Pancreas (tissue), 10 donors: ENCODE measurements around the gene ADAMTS9. TPM values are rescaled to one million over a fixed set of nuclear protein-coding genes. Genes with fewer than 3 reads are reported as not detected.

Experiments used
- ATAC-seq, 4 donors: fragments of 200-7000 bp; cut with Tn5 transposase; one replicate each; pipeline versions ENCODE4 v1.8.0 to v1.9.1; 2020; ENCODE audit warnings: mild to moderate bottlenecking in 4 of 4, moderate library complexity in 4 of 4
- DNase-seq, 6 donors: peaks; one replicate each; pipeline ENCODE4 v3.0.0-alpha.2; 2020
- FAIRE-seq: peaks from 2 replicates; lab custom pipeline; 2012; peaks lifted over from hg19 to GRCh38; lab: Jason Lieb, UNC
- H3K27ac ChIP-seq, 4 donors: fragments of 200-600 bp; sonication (generic); 1 replicate in 3 of 4; 2 replicates in 1 of 4; pipeline versions ENCODE4 v1.5.0 to v1.8.0; 2020
- H3K27me3 ChIP-seq, 4 donors: fragments of 200-600 bp; one replicate each; pipeline ENCODE4 v1.8.0; 2021
- H3K36me3 ChIP-seq, 3 donors: fragments of 200-600 bp; sonication (generic) in 1 of 3; one replicate each; pipeline versions ENCODE4 v1.5.0 to v1.8.0; 2020 to 2021
- H3K4me1 ChIP-seq, 3 donors: fragments of 200-600 bp; one replicate each; pipeline ENCODE4 v1.8.0; 2021
- H3K4me3 ChIP-seq, 4 donors: fragments of 200-600 bp; sonication (generic) in 2 of 4; one replicate each; pipeline versions ENCODE4 v1.5.0 to v1.8.0; 2020 to 2021
- H3K9me3 ChIP-seq, 4 donors: fragments of 200-600 bp; one replicate each; pipeline ENCODE4 v1.8.0; 2021
- WGBS, 2 donors: extraction: QIAGEN DNeasy Blood & Tissue Kit; methylation state at CpG; one replicate each; pipeline ENCODE4 v1.1.7; 2013; 5-methylcytosine and 5-hydroxymethylcytosine counted together
- intact Hi-C, 3 donors: fragments of 100-400 bp; cut with DNase I; formaldehyde crosslinking; loops; one replicate each; pipeline versions ENCODE4 v1.11.1 to v1.14.2; 2022
- polyA plus RNA-seq, 2 donors: library from polyadenylated mRNA; stranded (reverse); fragments of 200-250 nt; gene quantifications; one replicate each; pipeline ENCODE4 v1.2.3, GENCODE V29; 2013
- total RNA-seq, 6 donors: library from RNA; stranded (reverse); fragmentation: NEBNext Ultra II Directional in 4 of 6; extraction: Animal tissue kit (Norgen Biotek cat#: 25700) in 4 of 6; gene quantifications; one replicate each; pipeline versions ENCODE4 v1.2.1 to v1.2.4, GENCODE V29; 2021 to 2023
- TF ChIP-seq, protein P1 (sequence below), 4 donors: fragments of 200-600 bp; sonication (generic) in 3 of 4; IDR thresholded peaks; one replicate each; pipeline versions ENCODE4 v1.5.0 to v1.8.0; 2021; ENCODE audit warnings: antibody characterized with exemption in 4 of 4
- donor health status: healthy with polysubstance abuse.
- donor health status: DM: no; HTN: no; CAD: no; lungs with moderate emphysema.
- donor health status: DM: no; HTN: no; CAD: no.
- donor health status: control.
- donor health status: control.
- donor health status: Bipolar disorder and iron deficiency.
- donor health status: DM: yes; HTN: yes; CAD: no.
- donor health status: DM: no; HTN: no; CAD: no.
- donor health status: DM: no; HTN: no; CAD: no.
- donor health status: DM: yes; HTN: yes; CAD: no.

The ADAMTS9 gene
- total and polyA plus RNA-seq, 8 donors: 11.4 to 34.7 (median 16.2) TPM

GRCh38 chr3:64470436-64470835 is 217.4 kb downstream of the ADAMTS9 start:
- Histone ChIP-seq H3K4me1 (no peaks in the 10 kb centered on the region), H3K9me3 (no peaks in the 10 kb centered on the region), H3K27ac (no peak overlapping the region), H3K36me3 (no peaks in the 10 kb centered on the region), H3K4me3 (no peak overlapping the region), H3K27me3 (no peaks in the 10 kb centered on the region)
- ATAC-seq: no peak
- TF ChIP-seq, protein P1, sequence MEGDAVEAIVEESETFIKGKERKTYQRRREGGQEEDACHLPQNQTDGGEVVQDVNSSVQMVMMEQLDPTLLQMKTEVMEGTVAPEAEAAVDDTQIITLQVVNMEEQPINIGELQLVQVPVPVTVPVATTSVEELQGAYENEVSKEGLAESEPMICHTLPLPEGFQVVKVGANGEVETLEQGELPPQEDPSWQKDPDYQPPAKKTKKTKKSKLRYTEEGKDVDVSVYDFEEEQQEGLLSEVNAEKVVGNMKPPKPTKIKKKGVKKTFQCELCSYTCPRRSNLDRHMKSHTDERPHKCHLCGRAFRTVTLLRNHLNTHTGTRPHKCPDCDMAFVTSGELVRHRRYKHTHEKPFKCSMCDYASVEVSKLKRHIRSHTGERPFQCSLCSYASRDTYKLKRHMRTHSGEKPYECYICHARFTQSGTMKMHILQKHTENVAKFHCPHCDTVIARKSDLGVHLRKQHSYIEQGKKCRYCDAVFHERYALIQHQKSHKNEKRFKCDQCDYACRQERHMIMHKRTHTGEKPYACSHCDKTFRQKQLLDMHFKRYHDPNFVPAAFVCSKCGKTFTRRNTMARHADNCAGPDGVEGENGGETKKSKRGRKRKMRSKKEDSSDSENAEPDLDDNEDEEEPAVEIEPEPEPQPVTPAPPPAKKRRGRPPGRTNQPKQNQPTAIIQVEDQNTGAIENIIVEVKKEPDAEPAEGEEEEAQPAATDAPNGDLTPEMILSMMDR (IDR thresholded peaks at IDR 0.05): no peak
- intact Hi-C loops: no loop called here
- WGBS, 2 donors: 79 to 84% methylated on average over 5 of the region's 5 CpGs
- no peak for DNase-seq
- no peak for FAIRE-seq

DNA sequence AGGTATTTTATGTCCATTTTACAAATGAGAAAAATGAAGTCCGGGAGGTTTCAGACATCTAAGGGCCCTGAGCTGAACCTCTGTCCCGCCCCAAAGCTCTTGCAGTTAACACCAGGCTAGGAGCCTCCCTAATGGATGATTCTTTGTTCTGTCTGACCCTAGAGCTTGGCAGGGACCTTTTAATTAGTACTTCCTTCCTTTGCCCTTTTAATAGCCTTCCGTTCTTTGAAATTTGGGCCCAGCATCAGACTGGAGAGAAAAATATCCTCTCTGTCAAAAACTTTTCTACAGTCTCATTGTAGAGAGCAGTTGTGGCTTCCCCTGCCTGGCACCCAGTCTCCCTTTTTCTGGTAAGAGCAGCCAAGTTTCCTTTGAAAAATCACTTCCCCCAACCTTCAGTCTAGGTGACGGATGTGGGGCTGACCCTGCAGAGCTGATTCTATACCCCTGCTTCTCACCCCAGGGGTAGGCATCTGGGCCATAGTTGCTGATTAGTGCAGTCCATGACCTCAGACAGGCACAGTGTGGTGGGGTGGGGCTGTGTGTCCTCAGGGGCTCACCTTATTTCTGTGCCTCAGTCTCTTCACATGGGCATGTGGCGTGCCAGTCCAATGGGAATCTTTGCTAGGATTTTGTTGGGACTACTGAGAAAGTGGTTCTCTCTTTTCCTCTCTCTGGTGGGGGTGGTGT is 220.4 kb downstream of the ADAMTS9 start:
- Histone ChIP-seq H3K36me3 (no peaks in the 10 kb centered on the region), H3K9me3 (no peaks in the 10 kb centered on the region), H3K4me3 (no peak overlapping the region), H3K27ac (no peak overlapping the region), H3K27me3 (no peaks in the 10 kb centered on the region), H3K4me1 (no peaks in the 10 kb centered on the region)
- FAIRE-seq (no peak), DNase-seq (no peak), ATAC-seq (no peak)
- WGBS, 2 donors: 83 to 87% methylated on average over 5 of the region's 5 CpGs
- intact Hi-C loops: no loop called here
- TF ChIP-seq, protein P1 (IDR thresholded peaks at IDR 0.05): no peak
